SK-N-SH treated with all-trans-retinoic acid at 6 μM for 48 hours (cell line): Measurements from ENCODE around the gene ACTR5.
"Not testable (repeated sequence)": the region's sequence is repeated elsewhere in the genome, so short reads cannot be mapped to it uniquely, and the experiment has no call there.

ENCODE experiments used
- BACH2 ChIP-seq: fragments of 250-450 bp; sonication (Bioruptor Pico); IDR thresholded peaks from 2 replicates; pipeline ENCODE4 v1.9.0; 2021; ENCODE audit warnings: mild to moderate bottlenecking, borderline replicate concordance
- CSDC2 ChIP-seq: fragments of 250-450 bp; sonication (Bioruptor Pico); IDR thresholded peaks from 2 replicates; pipeline ENCODE4 v1.5.0; 2020; ENCODE audit warnings: mild to moderate bottlenecking, moderate library complexity
- ISL1 ChIP-seq: fragments of 250-450 bp; sonication (Bioruptor Pico); IDR thresholded peaks from 2 replicates; pipeline ENCODE4 v2.1.2; 2022; ENCODE audit warnings: mild to moderate bottlenecking, moderate library complexity
- RARB ChIP-seq: fragments of 250-450 bp; sonication (Bioruptor Pico); IDR thresholded peaks from 2 replicates; pipeline ENCODE4 v1.8.0; 2021; ENCODE audit warnings: mild to moderate bottlenecking, moderate library complexity
- ZC3H10 ChIP-seq: fragments of 250-450 bp; sonication (Bioruptor Pico); IDR thresholded peaks from 2 replicates; pipeline ENCODE4 v1.5.1; 2021; ENCODE audit warnings: mild to moderate bottlenecking, moderate library complexity
- ZFP30 ChIP-seq: fragments of 450-650 bp; formaldehyde crosslinking; IDR thresholded peaks from 2 replicates; pipeline ENCODE4 v1.5.0; 2022; ENCODE audit warnings: mild to moderate bottlenecking, moderate library complexity
- ZNF8 ChIP-seq: fragments of 450-650 bp; formaldehyde crosslinking; IDR thresholded peaks from 2 replicates; pipeline ENCODE4 v1.5.0; 2020; ENCODE audit warnings: mild to moderate bottlenecking, moderate library complexity
- TF ChIP-seq, protein P1 (sequence below): fragments of 250-450 bp; sonication (Bioruptor Pico); IDR thresholded peaks from 2 replicates; pipeline ENCODE4 v1.5.1; 2020; ENCODE audit warnings: low read depth, mild to moderate bottlenecking, moderate library complexity
- TF ChIP-seq, protein P2 (sequence below): fragments of 250-450 bp; sonication (Bioruptor Pico); IDR thresholded peaks from 2 replicates; pipeline ENCODE4 v1.5.1; 2021; ENCODE audit warnings: mild to moderate bottlenecking, moderate library complexity
- TF ChIP-seq, protein P3 (sequence below): fragments of 250-450 bp; sonication (Bioruptor Pico); IDR thresholded peaks from 2 replicates; pipeline ENCODE4 v1.8.0; 2020; ENCODE audit warnings: mild to moderate bottlenecking, moderate library complexity, borderline replicate concordance
- TF ChIP-seq, protein P4 (sequence below): fragments of 250-450 bp; sonication (Bioruptor Pico); IDR thresholded peaks from 2 replicates; pipeline ENCODE4 v1.8.0; 2021; ENCODE audit warnings: low read depth, mild to moderate bottlenecking, moderate library complexity, borderline replicate concordance
- TF ChIP-seq, protein P5 (sequence below): fragments of 250-450 bp; sonication (Bioruptor Pico); IDR thresholded peaks from 2 replicates; pipeline ENCODE4 v1.5.0; 2020; ENCODE audit warnings: mild to moderate bottlenecking, moderate library complexity

DNA sequence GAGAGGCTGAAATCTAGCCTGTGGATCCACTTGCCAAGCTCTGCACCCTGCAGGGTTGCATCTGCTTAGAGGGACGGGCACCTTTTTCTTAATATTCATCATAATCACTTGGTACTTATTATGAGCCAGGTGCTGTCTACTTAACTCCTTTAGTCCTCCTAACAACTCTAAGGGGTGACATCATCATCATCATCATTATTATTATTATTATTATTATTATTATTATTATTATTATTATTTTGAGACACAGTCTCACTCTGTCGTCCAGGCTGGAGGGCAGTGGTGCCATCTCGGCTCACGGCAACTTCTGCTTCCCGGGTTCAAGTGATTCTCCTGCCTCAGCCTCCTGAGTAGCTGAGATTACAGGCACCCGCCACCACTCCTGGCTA, 65.3 kb downstream of the ACTR5 start:
- TF ChIP-seq BACH2; CSDC2 (CRISPR knock-in tag); ZFP30; ZNF8 (CRISPR knock-in tag); ZC3H10; ISL1; RARB: not testable (repeated sequence)
- TF ChIP-seq, protein P1, sequence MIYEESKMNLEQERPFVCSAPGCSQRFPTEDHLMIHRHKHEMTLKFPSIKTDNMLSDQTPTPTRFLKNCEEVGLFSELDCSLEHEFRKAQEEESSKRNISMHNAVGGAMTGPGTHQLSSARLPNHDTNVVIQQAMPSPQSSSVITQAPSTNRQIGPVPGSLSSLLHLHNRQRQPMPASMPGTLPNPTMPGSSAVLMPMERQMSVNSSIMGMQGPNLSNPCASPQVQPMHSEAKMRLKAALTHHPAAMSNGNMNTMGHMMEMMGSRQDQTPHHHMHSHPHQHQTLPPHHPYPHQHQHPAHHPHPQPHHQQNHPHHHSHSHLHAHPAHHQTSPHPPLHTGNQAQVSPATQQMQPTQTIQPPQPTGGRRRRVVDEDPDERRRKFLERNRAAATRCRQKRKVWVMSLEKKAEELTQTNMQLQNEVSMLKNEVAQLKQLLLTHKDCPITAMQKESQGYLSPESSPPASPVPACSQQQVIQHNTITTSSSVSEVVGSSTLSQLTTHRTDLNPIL (CRISPR knock-in tag), result not testable (repeated sequence)
- TF ChIP-seq, protein P2, sequence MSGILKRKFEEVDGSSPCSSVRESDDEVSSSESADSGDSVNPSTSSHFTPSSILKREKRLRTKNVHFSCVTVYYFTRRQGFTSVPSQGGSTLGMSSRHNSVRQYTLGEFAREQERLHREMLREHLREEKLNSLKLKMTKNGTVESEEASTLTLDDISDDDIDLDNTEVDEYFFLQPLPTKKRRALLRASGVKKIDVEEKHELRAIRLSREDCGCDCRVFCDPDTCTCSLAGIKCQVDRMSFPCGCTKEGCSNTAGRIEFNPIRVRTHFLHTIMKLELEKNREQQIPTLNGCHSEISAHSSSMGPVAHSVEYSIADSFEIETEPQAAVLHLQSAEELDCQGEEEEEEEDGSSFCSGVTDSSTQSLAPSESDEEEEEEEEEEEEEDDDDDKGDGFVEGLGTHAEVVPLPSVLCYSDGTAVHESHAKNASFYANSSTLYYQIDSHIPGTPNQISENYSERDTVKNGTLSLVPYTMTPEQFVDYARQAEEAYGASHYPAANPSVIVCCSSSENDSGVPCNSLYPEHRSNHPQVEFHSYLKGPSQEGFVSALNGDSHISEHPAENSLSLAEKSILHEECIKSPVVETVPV, result not testable (repeated sequence)
- TF ChIP-seq, protein P3, sequence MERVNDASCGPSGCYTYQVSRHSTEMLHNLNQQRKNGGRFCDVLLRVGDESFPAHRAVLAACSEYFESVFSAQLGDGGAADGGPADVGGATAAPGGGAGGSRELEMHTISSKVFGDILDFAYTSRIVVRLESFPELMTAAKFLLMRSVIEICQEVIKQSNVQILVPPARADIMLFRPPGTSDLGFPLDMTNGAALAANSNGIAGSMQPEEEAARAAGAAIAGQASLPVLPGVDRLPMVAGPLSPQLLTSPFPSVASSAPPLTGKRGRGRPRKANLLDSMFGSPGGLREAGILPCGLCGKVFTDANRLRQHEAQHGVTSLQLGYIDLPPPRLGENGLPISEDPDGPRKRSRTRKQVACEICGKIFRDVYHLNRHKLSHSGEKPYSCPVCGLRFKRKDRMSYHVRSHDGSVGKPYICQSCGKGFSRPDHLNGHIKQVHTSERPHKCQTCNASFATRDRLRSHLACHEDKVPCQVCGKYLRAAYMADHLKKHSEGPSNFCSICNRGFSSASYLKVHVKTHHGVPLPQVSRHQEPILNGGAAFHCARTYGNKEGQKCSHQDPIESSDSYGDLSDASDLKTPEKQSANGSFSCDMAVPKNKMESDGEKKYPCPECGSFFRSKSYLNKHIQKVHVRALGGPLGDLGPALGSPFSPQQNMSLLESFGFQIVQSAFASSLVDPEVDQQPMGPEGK (CRISPR knock-in tag), result not testable (repeated sequence)
- TF ChIP-seq, protein P4, sequence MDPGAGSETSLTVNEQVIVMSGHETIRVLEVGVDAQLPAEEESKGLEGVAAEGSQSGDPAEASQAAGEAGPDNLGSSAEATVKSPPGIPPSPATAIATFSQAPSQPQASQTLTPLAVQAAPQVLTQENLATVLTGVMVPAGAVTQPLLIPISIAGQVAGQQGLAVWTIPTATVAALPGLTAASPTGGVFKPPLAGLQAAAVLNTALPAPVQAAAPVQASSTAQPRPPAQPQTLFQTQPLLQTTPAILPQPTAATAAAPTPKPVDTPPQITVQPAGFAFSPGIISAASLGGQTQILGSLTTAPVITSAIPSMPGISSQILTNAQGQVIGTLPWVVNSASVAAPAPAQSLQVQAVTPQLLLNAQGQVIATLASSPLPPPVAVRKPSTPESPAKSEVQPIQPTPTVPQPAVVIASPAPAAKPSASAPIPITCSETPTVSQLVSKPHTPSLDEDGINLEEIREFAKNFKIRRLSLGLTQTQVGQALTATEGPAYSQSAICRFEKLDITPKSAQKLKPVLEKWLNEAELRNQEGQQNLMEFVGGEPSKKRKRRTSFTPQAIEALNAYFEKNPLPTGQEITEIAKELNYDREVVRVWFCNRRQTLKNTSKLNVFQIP (CRISPR knock-in tag), result not testable (repeated sequence)
- TF ChIP-seq, protein P5, sequence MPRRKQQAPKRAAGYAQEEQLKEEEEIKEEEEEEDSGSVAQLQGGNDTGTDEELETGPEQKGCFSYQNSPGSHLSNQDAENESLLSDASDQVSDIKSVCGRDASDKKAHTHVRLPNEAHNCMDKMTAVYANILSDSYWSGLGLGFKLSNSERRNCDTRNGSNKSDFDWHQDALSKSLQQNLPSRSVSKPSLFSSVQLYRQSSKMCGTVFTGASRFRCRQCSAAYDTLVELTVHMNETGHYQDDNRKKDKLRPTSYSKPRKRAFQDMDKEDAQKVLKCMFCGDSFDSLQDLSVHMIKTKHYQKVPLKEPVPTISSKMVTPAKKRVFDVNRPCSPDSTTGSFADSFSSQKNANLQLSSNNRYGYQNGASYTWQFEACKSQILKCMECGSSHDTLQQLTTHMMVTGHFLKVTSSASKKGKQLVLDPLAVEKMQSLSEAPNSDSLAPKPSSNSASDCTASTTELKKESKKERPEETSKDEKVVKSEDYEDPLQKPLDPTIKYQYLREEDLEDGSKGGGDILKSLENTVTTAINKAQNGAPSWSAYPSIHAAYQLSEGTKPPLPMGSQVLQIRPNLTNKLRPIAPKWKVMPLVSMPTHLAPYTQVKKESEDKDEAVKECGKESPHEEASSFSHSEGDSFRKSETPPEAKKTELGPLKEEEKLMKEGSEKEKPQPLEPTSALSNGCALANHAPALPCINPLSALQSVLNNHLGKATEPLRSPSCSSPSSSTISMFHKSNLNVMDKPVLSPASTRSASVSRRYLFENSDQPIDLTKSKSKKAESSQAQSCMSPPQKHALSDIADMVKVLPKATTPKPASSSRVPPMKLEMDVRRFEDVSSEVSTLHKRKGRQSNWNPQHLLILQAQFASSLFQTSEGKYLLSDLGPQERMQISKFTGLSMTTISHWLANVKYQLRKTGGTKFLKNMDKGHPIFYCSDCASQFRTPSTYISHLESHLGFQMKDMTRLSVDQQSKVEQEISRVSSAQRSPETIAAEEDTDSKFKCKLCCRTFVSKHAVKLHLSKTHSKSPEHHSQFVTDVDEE (CRISPR knock-in tag), result not testable (repeated sequence)
